Spleen (tissue), 11 donors: ENCODE data around the gene ZNF503. TPM values are rescaled to one million over a fixed set of nuclear protein-coding genes. Genes with fewer than 3 reads are reported as not detected.
A peak's percentile ranks its signal among the peaks of the same experiment; 100 is the strongest.

ENCODE experiments used
- DNase-seq: peaks from one replicate; pipeline ENCODE4 v3.0.0-alpha.2; 2020
- H3K27ac ChIP-seq, 8 donors: fragments of 200-600 bp; sonication (generic) in 7 of 8; 1 replicate in 4 of 8; 2 replicates in 4 of 8; pipeline versions ENCODE4 v1.5.0 to v1.8.0; 2016 to 2021; ENCODE audit warnings: inconsistent platforms in 4 of 8, mild to moderate bottlenecking in 4 of 8, moderate library complexity in 1 of 8
- H3K27me3 ChIP-seq, 7 donors: fragments of 200-600 bp; sonication (generic) in 6 of 7; replicated peaks in 1 of 7; 1 replicate in 4 of 7; 2 replicates in 3 of 7; pipeline versions ENCODE4 v1.5.0 to v1.8.0; 2016 to 2021; ENCODE audit warnings: inconsistent platforms in 3 of 7, mild to moderate bottlenecking in 1 of 7
- H3K36me3 ChIP-seq, 6 donors: fragments of 200-600 bp; sonication (generic) in 5 of 6; 1 replicate in 4 of 6; 2 replicates in 2 of 6; pipeline versions ENCODE4 v1.5.0 to v1.8.0; 2016 to 2021; ENCODE audit warnings: inconsistent platforms in 2 of 6
- H3K4me1 ChIP-seq, 6 donors: fragments of 200-600 bp; sonication (generic) in 5 of 6; 1 replicate in 3 of 6; 2 replicates in 3 of 6; pipeline versions ENCODE4 v1.5.0 to v1.8.0; 2016 to 2021; ENCODE audit warnings: inconsistent platforms in 3 of 6
- H3K4me3 ChIP-seq, 8 donors: fragments of 200-600 bp; sonication (generic) in 7 of 8; 1 replicate in 4 of 8; 2 replicates in 4 of 8; pipeline versions ENCODE4 v1.5.0 to v1.8.0; 2016 to 2021; ENCODE audit warnings: inconsistent platforms in 4 of 8, mild to moderate bottlenecking in 4 of 8, moderate library complexity in 2 of 8
- H3K9me3 ChIP-seq, 8 donors: fragments of 200-600 bp; sonication (generic) in 7 of 8; 1 replicate in 4 of 8; 2 replicates in 4 of 8; pipeline versions ENCODE4 v1.5.0 to v1.8.0; 2016 to 2021; ENCODE audit warnings: inconsistent platforms in 4 of 8
- POLR2A ChIP-seq, 3 donors: fragments of 450-650 bp; IDR thresholded peaks; one replicate each; pipeline ENCODE4 v1.5.1; 2017; ENCODE audit warnings: antibody characterized with exemption in 3 of 3, mild to moderate bottlenecking in 1 of 3
- POLR2AphosphoS5 ChIP-seq, 3 donors: sonication (generic); formaldehyde crosslinking; IDR thresholded peaks; one replicate each; pipeline ENCODE4 v1.5.1; 2017; ENCODE audit warnings: antibody characterized with exemption in 3 of 3
- WGBS, 5 donors: extraction: QIAGEN DNeasy Blood & Tissue Kit in 3 of 5; methylation state at CpG; one replicate each; pipeline versions ENCODE4 v1.1.5 to v1.1.7; 2013 to 2018; 5-methylcytosine and 5-hydroxymethylcytosine counted together
- intact Hi-C: fragments of 100-400 bp; cut with DNase I; formaldehyde crosslinking; loops from one replicate; pipeline ENCODE4 v1.15.0; 2023; ENCODE audit warnings: low total_unique reads
- polyA plus RNA-seq, 3 donors: library from polyadenylated mRNA; stranded (reverse); fragments of 200-250 nt; gene quantifications; one replicate each; pipeline ENCODE4 v1.2.1, GENCODE V29; 2013
- total RNA-seq, 7 donors: library from RNA; depleted of rRNA in 3 of 7; stranded (reverse); fragments of >200 nt in 3 of 7; fragmentation: NEBNext Ultra II Directional in 4 of 7; extraction: Animal tissue kit (Norgen Biotek cat#: 25700) in 4 of 7; gene quantifications; one replicate each; pipeline versions ENCODE4 v1.1.0 to v1.2.1, GENCODE V29; 2016 to 2021
- TF ChIP-seq, protein P1 (sequence below), 11 experiments: fragments of 200-600 bp in 7 of 11; fragments of 450-650 bp in 4 of 11; sonication (generic) in 4 of 11; IDR thresholded peaks in 8 of 11; conservative IDR thresholded peaks in 3 of 11; 1 replicate in 7 of 11; 2 replicates in 4 of 11; pipeline versions ENCODE4 v1.4.0 to v1.8.0; 2016 to 2021; ENCODE audit warnings: antibody characterized with exemption in 11 of 11, inconsistent platforms in 4 of 11, mild to moderate bottlenecking in 1 of 11
- donor health status: healthy with polysubstance abuse.
- donor health status: DM: no; HTN: no; CAD: no; lungs with moderate emphysema.
- donor health status: DM: no; HTN: no; CAD: no.
- donor health status: Bipolar disorder and iron deficiency.
- donor health status: healthy.
- donor health status: DM: no; HTN: no; CAD: no.
- donor health status: DM: yes; HTN: yes; CAD: no.

The ZNF503 gene
- total and polyA plus RNA-seq, 10 donors: 3.2 to 25.6 (median 9.3) TPM

DNA sequence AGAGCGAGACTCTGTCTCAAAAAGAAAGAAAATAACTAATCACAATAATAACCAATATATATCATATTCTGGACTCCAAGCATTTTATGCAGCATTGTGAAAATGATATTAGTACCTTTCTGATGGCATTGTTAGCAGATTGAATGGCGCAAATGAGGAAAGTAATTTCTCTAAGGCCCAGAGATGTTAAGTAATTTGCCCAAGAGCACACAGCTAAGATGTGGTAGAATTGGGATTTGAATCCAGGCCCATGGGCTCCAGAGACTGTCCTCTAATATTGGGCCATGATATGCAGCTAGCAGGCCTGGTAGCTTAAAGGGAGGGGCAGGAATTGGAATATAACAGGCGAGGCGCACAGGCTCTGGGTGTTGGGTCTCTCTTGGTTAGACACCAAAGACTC is 44.1 kb downstream of the ZNF503 start:
- no peak for DNase-seq
- Histone ChIP-seq H3K27me3 (no peaks in the 10 kb centered on the region), H3K4me1 (peaks cover 0 to 23% (median 13%) of the 10 kb centered on the region in 6 donors), H3K9me3 (peaks cover 0 to 12% (median 3%) of the 10 kb centered on the region in 8 donors), H3K4me3 (no peak overlapping the region), H3K27ac (no peak overlapping the region), H3K36me3 (no peaks in the 10 kb centered on the region)
- intact Hi-C loops: no loop called here
- no peak for TF ChIP-seq POLR2A (IDR thresholded peaks at IDR 0.05)
- no peak for TF ChIP-seq POLR2AphosphoS5 (IDR thresholded peaks at IDR 0.05)
- TF ChIP-seq, protein P1, sequence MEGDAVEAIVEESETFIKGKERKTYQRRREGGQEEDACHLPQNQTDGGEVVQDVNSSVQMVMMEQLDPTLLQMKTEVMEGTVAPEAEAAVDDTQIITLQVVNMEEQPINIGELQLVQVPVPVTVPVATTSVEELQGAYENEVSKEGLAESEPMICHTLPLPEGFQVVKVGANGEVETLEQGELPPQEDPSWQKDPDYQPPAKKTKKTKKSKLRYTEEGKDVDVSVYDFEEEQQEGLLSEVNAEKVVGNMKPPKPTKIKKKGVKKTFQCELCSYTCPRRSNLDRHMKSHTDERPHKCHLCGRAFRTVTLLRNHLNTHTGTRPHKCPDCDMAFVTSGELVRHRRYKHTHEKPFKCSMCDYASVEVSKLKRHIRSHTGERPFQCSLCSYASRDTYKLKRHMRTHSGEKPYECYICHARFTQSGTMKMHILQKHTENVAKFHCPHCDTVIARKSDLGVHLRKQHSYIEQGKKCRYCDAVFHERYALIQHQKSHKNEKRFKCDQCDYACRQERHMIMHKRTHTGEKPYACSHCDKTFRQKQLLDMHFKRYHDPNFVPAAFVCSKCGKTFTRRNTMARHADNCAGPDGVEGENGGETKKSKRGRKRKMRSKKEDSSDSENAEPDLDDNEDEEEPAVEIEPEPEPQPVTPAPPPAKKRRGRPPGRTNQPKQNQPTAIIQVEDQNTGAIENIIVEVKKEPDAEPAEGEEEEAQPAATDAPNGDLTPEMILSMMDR (IDR thresholded peaks at IDR 0.05 in 8 of 11, conservative IDR thresholded peaks at IDR 0.05 in 3 of 11): no peak
- 91 to 99% (median 94%) methylated on average over 4 of the region's 4 CpGs for WGBS, 5 donors

DNA sequence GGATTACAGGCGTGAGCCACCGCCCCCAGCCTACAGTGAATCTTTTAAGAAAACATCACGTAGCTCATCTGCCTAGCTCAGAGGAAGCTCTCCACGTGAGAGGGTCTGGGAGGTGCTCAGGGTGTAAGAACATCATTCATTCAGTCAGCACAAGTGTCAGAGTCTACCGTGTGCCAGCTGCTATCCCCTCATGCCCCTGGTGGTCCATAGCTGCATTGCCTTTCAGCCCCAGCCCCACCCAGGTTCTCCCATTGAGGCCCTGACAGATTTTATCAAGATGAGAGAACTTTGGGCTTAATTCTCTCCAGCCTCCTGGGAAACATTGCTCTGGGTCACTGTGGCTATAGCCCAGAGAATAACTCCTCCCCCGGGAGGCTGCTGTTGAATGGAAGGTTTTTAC is 45.1 kb downstream of the ZNF503 start:
- DNase-seq: no peak
- Histone ChIP-seq H3K4me1 (peaks cover 0 to 23% (median 14%) of the 10 kb centered on the region in 6 donors), H3K27ac (no peak overlapping the region), H3K27me3 (no peaks in the 10 kb centered on the region), H3K9me3 (peaks cover 0 to 12% (median 3%) of the 10 kb centered on the region in 8 donors), H3K4me3 (no peak overlapping the region), H3K36me3 (no peaks in the 10 kb centered on the region)
- TF ChIP-seq, protein P1 (IDR thresholded peaks at IDR 0.05 in 8 of 11, conservative IDR thresholded peaks at IDR 0.05 in 3 of 11): no peak
- TF ChIP-seq POLR2AphosphoS5 (IDR thresholded peaks at IDR 0.05) (no peak), POLR2A (IDR thresholded peaks at IDR 0.05) (no peak)
- WGBS, 5 donors: 75 to 89% (median 89%) methylated on average over 6 of the region's 6 CpGs
- intact Hi-C loops: no loop called here

DNA sequence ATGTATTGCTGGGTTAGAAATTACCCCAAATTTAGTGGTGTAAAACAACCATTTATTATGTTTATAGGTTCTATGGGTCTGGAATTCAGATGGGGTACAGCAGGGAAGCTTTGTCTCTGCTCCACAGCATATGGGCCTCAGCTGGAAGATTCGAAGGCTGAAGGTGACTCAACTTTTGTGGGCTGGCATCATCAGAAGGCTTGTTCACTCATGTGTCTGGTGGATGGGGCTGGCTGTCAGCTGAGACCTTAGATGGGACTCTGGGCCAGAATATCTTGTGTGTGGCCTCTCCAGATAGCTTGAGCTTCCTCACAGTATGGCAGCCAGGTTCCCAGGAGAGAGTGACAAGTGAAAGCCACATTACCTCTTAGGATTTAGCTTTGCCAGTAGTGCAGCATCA is 45.9 kb downstream of the ZNF503 start:
- H3K27ac ChIP-seq: no peak overlapping the region
- no peaks in the 10 kb centered on the region for H3K27me3 ChIP-seq
- peaks cover 0 to 23% (median 14%) of the 10 kb centered on the region in 6 donors for H3K4me1 ChIP-seq
- WGBS, 5 donors: 67 to 92% (median 84%) methylated on average over 1 of the region's 1 CpG
- TF ChIP-seq, protein P1 (IDR thresholded peaks at IDR 0.05 in 8 of 11, conservative IDR thresholded peaks at IDR 0.05 in 3 of 11): no peak
- TF ChIP-seq POLR2AphosphoS5 (IDR thresholded peaks at IDR 0.05) (no peak), POLR2A (IDR thresholded peaks at IDR 0.05) (no peak)
- H3K4me3 ChIP-seq: no peak overlapping the region
- DNase-seq: no peak
- intact Hi-C loops: no loop called here
- peaks cover 0 to 12% (median 3%) of the 10 kb centered on the region in 8 donors for H3K9me3 ChIP-seq
- no peaks in the 10 kb centered on the region for H3K36me3 ChIP-seq

DNA sequence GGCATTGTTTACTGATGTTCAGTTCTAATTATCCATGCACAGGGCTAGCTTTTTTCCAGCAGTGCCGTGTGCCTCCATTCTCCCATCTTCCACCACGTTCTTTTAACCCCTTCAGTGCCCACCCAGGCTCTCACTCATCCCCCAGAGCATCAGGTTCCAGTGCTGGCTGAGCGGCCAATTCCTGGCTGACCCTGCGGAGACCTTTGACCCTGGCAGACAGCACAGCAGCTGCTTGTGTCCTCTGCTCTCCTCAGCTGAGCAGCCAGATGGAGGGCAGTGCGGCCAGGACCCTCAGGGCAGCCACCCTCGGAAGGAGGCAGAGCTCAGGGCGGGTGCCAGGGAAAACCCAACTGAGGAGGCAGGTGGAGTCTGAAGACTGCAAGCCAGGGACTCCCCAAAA is 48.4 kb downstream of the ZNF503 start:
- Histone ChIP-seq H3K36me3 (no peaks in the 10 kb centered on the region), H3K9me3 (peaks cover 0 to 12% (median 3%) of the 10 kb centered on the region in 8 donors), H3K4me1 (peaks cover 0 to 10% (median 7%) of the 10 kb centered on the region in 6 donors), H3K27me3 (no peaks in the 10 kb centered on the region), H3K4me3 (no peak overlapping the region), H3K27ac (peak overlapping the region in 4 of 8 donors; percentile 3 to 40 (median 36))
- no peak for DNase-seq
- 68 to 75% (median 70%) methylated on average over 6 to 7 of the region's 7 CpGs for WGBS, 5 donors
- no peak for TF ChIP-seq POLR2AphosphoS5 (IDR thresholded peaks at IDR 0.05)
- TF ChIP-seq, protein P1 (IDR thresholded peaks at IDR 0.05 in 8 of 11, conservative IDR thresholded peaks at IDR 0.05 in 3 of 11): no peak
- intact Hi-C loops: no loop called here
